IPS DF 19.7 (cell line): Measurements from ENCODE around the gene GRN.

Experiments used
- DNase-seq: peaks from one replicate; pipeline ENCODE4 v3.0.0-alpha.2; 2013; ENCODE audit warnings: low read depth, low spot score

The GRN gene

DNA sequence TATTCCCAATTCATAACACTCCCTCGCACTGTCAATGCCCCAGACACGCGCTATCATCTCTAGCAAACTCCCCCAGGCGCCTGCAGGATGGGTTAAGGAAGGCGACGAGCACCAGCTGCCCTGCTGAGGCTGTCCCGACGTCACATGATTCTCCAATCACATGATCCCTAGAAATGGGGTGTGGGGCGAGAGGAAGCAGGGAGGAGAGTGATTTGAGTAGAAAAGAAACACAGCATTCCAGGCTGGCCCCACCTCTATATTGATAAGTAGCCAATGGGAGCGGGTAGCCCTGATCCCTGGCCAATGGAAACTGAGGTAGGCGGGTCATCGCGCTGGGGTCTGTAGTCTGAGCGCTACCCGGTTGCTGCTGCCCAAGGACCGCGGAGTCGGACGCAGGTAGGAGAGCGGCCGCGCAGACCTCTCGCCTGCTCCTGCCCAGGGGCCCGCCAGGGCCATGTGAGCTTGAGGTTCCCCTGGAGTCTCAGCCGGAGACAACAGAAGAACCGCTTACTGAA lies at the start of gene GRN:
TSS of gene GRN (plus strand) at position 364 of the 515 bp plus-strand sequence. CDS start 3,863 bp downstream, outside the sequence.
- peak; percentile 99 for DNase-seq

DNA sequence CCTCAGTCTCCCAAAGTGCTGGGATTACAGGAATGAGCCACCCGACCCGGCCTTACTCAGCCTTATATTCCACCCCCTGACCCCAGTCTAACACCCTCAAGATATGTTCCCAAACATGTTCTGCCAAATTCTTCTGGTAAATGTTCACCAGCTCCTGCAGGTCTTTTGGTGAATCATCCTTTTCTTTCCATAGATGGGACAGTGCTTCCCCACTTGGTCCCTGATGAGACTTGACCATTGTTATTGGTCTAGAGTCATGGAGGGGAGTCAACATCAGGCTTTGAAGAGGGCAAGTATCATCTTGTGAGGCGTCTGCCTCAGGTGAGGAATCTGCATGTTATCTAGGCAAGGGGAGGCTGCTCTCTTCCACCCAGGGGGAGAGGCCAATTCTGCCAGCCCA lies 47.1 kb upstream of the GRN start:
- no peak for DNase-seq

DNA sequence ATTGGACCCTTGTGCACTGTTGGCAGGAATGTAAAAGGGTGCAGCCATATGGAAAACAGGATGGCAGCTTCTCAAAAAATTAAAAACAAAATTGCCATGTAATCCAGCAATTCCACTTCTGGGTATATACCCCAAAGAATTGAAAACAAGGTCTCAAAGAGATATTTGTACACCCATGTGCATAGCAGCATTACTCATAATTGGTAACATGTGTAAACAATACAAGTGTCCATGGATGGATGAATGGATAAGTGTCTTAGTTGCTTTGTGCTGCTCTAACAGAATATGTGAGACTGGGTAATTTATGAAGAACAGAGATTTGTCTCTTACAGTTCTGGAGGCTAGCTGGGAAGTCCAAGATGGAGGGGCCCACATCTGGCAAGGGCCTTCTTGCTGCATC lies 40.5 kb upstream of the GRN start:
- DNase-seq: no peak

DNA sequence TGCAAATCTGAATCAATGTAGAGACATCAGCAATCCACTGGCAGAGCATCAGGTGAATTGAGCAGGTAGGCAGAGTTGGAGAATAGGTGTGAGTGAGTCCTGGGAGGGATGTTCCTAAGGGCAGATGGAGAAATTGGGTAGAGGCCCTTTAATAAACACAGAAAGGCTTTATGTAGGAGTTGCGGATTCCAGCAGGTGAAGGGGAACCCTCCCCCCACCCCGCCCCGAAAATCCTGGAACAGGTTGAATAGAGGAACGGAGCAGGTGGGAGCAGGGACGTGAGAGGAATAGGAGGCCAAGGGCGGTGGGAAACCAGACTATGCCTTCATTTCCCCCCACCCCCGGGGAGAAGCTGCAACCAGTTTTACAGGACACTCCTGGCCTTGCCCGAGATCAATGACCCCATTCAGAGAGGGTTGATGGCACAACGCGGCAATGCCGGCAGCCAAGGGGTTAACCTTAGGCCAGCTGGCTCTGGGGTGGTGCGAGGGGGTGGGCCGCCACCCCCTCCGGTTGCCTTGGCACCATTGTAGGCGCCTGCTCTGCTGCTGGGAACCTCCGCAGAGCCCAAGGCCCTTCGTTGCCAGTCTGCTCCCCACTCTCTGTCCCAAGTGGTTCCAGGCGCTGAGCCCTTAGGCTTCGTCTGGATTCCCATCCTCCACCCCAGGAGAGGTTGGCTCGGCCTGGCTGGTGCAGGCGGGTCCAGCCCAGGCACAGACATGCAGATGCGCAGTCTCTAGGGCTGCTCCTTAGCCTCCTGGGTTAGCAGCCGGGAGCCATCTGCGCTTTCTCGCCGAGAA lies 37.5 kb upstream of the GRN start:
- no peak for DNase-seq

DNA sequence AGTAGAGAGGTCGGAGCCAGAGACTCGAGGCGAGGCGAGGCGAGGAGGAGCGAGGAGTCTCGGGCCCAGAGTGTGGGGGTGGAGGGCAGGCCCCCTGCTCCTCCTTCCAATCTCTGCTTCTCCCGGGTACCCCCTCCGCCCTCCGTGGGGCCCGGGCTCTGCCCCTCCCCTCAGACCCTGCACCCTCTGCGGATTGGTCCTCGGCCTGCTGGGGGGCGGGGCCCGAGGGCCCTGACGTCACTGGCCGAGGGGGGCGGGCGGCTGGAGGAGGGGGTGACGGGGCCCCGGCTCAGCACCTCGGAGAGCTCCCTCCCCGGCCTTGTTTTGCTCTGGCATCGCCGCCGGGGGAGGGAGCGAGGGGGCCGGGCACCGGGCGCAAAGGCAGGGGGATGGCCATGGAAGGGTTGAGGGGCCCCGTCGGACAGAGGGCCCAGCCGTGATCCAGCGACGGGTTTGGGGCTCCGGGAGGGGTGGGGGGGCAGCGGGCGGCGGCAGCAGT lies 36.7 kb upstream of the GRN start, which contains the start of gene RUNDC3A:
TSS of gene RUNDC3A (plus strand) at position 282 of the 499 bp plus-strand sequence. CDS start 232 bp downstream, outside the sequence.
- peak; percentile 69 for DNase-seq

DNA sequence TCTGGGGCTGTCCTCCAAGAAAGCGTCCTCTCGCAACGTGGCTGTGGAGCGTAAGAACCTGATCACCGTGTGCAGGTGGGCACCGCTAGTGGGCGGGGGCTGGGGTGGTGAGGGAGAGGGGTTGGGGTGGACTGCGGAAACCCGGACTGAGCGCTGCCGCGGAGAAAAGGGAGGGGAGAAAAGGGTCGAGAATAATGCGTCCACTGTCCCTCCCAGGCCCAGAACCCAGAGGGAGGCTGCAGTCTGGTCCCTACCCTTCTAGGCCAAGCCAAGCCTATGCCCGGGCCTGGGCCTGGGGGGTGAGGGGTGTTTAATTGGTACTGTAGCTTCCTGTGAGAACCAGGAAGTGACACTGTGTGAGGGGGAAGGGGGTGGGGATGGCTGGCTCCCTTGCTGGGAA lies 36.2 kb upstream of the GRN start:
- no peak for DNase-seq

DNA sequence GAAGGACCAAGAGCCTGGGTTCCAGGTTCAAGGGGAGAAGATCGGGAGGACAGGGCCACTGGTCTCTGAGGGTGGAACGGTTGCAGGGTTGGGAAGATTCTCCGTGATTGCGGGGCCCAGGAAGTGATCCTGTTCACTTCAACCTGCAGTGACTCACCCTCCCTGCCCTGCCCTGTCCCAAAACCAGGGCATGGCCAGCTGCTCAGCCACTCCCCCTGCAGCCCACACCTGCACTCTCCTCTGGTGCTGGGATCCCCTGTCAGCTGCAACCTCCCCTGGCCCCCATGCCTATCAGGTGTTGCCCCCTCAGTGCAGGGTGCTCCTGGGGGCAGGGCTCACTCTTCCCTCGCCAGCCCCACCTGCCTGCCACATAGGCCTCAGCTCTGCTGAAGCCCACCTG lies 35.6 kb upstream of the GRN start:
- DNase-seq: no peak

DNA sequence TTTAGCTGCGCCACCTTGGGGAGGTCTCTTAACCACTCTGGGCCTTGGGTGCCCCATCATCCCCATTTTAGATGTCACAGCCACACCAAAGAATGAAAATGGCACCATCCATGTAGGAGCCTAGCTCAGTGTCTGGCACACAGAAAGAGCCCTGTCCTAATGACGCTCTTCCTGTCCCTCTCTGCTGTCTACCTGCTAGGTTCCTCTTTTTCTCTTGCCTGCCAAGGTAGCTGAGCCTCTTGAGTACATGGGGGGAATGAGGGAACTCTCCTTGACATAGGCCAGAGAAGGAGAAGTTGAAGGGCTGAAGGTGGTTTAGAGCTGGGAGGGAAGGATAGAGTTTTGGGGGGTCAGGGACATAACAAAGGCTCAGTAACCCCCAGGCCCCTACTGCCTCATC lies 34.9 kb upstream of the GRN start:
- DNase-seq: no peak

DNA sequence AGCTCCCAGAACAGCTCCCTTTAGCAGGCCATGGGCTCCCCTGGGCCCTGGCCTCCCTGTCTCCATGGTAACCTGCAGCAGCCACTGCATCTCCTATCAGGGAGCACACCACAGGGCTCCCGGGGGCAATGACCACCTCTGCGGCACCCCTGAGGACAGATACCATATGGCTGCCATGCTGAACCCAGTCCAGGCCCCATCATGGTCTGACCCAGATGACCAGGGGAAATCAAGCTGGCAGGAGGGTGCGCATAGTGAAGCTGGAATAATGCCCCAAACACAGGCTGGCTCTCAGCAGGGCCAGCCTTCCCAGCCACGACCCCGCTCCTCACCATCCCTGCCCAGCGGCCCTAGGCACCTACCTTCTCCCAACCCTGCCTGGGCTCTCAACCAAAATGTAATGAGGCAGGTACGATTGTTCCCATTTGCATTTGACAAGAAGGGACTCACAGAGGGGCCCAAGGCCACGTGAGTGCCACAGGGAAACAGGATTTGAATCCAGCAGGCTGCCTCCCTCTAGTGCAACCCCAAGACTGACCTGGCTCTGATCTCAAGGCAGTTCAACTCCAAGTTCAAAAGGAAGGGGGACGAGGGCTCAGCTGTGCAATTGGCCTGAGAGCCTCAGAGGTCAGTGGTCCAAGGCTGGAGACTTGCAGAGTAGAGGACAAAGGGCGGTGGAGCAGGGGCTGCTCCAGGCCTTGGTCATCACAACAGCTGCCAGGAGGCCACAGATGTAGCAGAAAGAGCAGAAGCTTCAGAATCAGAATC lies 34.3 kb upstream of the GRN start:
- no peak for DNase-seq

DNA sequence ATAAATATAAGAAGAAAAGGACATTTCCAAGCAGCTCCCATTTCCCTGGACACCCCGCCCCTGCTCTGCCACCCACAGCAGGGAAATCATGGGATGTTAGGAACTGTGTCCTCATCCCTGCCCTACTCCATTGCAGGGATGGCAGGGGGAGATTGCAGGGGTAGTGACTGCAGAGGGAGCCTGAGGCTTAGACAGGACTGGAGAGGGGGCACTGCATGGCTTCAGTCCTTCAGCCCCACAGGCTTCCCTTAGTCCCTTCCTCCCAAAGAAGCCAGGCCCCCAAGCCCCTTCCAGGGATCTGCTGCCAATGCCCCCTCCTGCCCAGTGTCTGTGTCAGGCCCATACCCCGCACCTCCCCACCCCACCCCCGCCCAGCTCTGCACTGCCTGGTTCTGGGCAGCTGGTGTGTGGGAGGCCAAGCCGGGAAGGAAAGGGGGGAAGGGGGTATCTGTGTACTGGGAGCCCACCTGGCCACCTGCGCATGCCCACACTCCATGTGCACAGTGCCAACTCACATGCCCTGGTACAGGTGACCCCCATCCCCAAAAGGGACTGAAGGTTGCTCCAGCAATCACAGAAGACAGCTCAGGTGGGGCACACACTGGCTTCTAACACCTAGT lies 33.4 kb upstream of the GRN start:
- no peak for DNase-seq

DNA sequence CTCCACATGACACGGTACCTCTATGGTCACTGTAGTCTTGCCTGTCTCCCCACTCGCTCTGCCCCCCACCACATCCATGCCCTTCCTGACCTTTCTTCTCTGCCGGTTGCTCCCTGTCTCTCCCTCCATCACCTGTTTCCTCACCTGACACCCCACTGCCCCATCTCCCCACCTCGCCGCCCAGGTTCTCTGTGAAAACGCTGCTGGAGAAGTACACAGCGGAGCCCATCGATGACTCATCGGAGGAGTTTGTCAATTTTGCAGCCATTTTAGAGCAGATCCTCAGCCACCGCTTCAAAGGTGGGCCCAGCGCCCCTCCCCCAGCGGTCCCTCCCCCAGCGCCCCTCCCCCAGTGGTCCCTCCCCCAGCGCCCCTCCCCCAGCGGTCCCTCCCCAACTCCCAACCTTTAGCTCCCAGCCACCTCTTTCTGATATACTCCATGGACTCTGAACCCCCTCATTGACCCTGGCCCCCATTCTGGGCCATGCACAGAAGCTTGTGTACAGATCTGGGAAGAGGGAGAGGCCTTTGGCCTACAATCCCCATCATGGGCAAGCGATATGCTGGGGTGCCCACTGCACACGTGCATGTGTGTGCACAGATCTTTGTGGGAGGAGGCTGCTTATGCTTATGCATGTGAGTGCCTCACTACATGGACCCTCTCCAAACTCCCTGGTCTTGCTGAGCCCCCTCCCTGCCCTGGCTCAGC lies 32.6 kb upstream of the GRN start:
- no peak for DNase-seq

DNA sequence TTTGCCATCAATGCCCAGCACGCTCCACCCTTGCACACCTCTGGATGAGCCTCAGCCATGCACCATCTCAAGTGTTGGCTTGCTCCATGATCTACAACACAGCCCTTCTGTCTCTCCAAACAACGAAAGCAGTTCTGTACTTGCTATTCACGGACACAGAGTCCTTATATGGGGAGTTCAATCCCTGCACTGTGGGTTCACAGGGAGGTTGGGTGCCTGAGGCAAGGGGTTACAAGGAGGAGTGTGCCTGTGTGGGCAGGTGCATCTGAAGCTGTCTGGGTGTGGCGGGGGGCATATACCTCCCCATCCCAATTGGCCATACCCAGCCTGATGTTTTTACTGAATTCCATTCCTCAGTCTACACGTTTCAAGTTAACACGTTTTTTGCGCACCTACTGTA lies 31.1 kb upstream of the GRN start:
- DNase-seq: no peak

DNA sequence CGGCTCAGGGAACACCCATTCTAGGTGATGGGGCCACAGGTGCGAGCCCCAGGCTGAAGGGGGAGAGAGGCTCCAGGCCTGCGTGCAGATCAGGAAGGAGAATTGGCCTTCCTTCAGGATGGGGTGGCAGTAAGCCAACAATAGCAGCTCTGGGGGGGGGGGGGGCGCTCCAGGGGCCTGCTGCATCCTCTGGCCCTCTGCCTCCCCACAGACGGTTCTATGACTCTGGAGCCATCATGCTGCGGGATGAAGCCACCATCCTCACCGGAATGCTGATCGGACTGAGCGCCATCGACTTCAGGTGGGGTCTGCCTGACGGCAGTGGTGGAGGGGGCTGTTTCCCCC lies 30.6 kb upstream of the GRN start:
- no peak for DNase-seq

DNA sequence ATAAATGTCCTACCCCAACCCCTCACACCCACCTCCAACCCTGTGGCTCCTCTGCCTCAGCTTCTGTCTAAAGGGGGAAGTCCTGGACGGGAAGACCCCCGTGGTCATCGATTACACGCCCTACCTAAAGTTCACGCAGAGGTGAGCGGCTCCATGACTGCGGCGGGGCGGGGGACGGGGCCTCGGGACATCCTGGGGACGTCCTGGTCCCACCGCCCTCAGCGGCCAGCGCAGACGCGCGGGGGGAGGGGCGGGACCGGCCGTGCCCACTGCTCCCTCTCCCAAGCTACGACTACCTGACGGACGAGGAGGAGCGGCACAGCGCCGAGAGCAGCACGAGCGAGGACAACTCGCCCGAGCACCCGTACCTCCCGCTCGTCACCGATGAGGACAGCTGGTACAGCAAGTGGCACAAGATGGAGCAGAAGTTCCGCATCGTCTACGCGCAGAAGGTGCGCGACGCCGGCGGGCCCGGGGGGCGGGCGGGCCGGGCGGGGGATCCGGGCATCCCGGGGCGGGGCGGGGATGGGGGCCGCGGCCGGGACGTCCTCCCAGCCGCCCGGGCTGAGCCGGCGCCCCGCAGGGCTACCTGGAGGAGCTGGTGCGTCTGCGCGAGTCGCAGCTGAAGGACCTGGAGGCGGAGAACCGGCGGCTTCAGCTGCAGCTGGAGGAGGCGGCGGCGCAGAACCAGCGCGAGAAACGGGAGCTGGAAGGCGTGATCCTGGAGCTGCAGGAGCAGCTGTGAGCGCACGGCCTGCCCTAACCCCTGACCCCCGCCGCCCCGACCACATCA lies 30.0 kb upstream of the GRN start:
- no peak for DNase-seq

DNA sequence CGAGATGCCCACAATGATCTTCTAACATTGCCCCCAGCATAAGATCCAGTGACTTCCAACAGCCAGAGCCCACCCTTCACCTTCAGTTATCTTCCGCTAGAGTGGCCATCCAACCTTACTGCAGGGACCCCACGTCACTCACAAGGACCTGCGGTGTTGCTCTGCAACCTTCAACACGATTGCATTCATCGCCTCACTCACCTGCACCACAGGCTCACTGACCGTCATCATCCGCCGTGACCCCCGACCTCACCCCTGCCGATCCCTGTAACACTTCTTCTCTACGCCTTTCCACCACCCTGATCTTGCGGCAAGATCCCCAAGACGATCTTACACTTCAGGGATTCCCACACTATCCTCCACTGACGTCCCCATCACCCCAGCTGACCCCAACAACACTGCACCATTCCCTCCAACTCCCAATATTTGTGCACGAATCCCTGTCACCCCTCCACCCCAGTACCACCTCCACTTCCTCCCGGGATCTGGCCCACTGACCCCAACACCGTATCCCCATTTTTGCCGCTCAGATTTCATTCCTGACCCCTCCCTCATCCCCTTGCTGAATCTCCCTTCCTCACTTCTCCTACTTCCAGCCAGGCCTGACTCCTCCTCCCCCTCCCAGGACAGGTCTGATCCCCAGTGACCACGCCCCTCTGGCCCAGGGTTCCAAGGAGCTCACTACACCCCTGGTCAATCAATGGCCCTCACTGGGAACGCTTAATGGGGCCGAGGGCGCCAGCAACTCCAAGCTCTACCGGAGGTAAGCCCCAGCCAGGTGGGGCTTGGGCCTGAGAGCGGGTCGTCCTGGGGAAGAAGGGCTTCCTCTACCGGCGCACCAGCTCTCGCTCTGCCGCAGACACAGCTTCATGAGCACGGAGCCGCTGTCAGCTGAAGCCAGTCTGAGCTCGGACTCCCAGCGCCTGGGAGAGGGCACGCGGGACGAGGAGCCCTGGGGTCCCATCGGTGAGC lies 29.1 kb upstream of the GRN start:
- DNase-seq: peak; percentile 88

DNA sequence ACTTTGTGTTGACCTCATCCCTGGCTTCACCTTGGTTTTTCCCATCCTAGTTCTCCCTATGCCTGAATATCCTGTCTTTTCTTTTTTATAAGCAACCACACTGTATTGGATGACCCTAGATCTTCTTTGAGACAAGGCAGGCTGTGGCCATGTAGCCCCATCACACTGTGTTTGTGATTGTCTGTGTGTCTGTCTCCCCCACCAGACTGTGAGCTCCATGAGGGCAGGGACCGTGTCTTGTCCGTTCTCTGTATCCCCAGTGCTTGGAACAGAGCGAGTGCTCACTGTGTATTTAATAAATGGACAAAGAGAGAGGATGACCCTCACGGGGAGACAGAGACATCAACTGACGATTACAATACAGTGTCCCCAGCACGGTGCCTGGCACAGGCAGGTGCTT lies 27.6 kb upstream of the GRN start:
- DNase-seq: no peak

DNA sequence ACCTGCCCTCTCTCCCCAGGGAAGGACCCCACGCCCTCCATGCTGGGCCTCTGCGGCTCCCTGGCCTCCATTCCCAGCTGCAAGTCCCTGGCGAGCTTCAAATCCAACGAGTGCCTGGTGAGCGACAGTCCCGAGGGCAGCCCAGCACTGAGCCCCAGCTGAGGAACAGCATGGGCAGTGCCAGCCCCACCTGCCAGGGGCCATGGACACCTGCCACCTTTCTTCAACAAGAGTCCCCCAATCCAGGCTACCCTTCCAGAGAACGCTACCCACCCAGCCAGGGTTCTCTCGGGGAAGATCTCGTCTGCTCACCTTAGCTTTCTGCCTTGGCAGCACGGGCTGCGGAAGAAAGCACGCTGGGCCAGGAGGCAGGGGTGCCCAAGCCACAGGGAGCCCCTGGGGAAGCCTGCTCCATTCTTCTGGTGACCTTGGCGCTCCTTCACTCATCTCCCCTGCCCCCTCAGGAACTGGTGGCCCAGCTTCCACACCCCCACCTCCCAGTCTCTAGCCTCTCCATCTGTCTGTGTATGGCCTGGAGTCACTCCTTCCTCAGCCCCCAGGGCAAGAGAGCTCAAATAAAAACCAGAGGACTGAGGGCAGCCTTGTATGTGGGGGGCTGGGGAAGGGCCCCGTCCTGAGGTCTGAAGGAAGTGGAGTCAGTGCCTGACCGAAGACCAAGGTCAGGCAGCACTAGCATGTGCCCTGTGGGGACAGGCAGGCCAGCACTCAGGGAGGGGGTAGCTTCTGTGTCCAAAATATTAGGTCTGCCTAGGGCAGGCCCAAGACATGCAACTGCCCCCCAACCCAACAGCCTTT lies 26.8 kb upstream of the GRN start:
- DNase-seq: no peak

DNA sequence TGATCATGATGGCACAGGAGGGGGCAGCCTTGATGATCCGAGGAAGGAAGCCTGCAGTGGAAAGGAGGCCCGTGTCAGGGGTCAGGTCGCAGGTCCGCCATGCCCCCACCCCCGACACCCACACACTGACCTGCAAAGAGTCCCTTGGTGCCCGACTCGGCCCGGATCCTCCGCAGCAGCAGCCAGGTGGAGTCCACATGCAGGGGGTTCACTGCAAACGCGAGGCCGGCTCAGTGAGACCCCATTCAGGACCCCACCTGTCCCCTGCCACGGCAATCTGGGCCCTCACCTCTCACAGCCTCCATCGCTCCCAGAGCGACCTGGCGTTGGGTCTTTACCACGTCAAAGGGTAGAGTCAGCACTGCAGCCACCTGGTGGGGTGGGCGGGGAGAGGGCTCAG lies 25.0 kb upstream of the GRN start:
- DNase-seq: no peak
